ENCODE measurements around the gene ACTN3.
A peak's percentile ranks its signal among the peaks of the same experiment; 100 is the strongest.
"Not testable (repeated sequence)": the region's sequence is repeated elsewhere in the genome, so short reads cannot be mapped to it uniquely, and the experiment has no call there.

The ACTN3 gene

DNA sequence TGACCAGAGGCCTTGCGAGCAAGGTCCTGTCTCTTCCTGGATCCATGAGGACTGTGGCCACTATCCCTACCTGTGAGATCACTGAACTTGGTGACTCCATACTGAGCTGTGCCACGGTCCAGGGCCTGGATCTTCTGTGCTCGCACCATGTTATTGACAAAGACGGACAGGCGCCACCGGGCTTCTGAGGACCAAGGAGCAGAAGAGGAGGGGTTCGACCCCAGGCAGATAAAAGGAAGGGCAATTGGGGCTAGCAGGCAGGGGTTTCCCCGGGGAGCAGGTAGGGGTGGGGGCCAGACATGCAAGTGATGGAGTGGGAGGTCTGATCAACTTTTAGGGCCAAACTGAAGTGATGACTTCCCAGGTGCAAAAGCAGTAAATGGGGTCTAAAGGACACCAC lies 19.5 kb downstream of the ACTN3 start:
- DNase-seq (ENCODE audit: low read depth), result no peak

DNA sequence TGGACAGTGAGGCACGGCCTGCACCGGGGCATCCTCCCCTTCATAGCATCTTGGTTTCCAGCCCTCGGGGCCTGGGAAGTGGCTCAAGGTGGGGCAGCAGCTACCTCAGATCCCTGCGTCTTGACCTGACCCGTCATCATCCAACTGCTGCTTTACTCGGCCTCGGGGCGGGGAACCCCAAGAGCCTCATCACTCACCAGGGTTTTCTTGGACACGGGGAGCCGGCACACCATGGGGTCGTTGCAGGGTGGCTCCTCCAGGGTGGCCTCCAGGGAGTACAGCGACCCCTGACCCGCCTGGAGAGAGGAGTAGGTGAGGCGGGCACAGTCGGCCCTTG lies 21.1 kb downstream of the ACTN3 start:
- DNase-seq (ENCODE audit: low read depth), result no peak

DNA sequence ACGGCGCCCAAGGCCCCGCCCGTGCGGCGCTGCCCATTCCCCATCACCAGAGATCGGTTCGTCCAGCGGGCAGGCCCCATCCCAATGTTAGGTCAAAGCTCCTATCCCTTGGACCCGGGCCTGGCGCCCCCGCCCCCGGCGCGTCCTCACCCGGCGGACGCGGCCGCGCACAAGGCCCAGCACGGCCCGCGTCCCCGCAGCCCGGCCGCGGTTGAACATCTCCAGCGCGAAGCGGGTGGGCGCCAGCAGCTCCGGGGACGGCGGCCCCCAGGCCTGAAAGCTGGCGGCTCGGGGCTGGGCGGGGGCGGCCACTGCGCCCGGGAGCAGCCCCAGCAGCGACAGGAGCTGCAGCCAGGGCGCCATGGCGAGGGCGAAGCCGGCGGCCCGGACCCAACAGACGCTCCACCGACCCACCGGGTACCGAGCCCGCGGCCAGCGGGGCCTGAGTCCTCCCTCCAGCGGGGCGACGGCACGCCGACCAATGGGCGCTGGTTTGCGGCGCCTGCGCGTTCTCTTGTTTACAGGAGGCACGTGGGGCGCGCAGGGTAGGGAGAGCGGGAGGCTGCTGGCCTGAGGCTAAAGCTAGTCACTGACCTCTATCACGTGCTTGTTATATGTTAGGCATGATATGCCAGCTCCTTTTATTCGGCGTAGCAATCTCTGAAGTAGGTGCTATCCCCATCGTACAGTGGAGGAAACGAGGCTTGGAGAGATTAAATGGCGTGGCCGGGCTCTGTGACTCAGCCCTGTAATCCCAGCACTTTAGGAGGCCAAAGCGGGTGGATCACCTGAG lies 21.6 kb downstream of the ACTN3 start, which contains the start of gene CTSF:
Gene CTSF (minus strand): TSS at position 483 of the 793 bp plus-strand sequence. CDS start 120 bp downstream, at position 363.
- peak; percentile 58 for DNase-seq (ENCODE audit: low read depth)

DNA sequence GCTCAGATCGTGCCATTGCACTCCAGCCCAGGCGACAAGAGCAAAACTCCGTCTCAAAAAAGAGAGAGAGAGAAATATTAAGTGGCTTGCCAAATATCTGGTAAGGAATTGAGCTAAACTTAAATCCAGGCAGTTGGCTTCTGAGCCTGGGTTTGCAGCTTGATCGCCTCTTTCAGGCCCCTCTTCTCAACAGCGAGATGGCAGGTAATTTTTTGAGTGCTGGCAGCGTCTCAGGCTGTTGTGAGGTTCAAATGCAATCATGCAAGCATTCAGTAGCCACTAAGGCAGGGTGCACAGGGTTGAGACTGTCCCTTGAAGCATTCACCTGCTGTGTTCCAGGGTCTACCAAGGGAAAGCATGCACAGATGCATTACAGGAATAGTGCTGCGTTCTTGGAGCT lies 22.4 kb downstream of the ACTN3 start:
- no peak for DNase-seq (ENCODE audit: low read depth)

DNA sequence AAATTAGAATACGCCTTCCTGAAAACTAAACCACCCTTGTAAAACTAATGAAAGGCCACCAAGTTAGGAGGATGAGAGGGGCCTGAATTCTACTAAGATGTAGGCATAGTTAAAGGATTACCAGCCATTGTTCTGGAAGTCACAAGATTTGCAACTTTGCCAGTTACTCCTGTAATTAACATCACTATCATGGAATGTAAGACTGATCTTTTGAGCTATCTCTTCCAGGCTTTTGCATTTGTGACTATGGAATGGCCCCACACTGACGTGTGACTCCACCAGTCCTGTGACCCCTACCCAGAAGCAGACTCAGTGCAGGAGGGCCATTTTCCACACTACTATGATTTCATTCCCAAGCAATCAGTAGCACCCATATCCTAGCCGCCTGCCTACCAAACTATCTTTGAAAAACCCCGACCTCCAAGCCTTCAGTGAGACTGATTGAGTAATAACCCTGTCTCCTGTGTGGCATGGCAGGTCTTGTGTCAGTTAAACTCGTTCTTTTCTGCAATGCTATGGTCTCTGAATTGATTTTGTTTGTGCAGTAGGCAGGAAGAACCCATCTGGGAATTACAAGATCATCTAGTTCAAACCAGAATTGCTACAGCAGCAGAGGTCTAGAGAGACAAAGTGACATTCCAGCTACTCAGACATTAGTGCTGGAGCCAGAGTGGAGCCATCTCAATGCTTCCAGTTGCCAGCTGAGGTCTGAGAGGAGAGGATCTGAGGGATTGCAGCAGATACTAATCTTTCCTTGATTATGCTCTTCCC lies 23.6 kb downstream of the ACTN3 start:
- DNase-seq (ENCODE audit: low read depth), result no peak

DNA sequence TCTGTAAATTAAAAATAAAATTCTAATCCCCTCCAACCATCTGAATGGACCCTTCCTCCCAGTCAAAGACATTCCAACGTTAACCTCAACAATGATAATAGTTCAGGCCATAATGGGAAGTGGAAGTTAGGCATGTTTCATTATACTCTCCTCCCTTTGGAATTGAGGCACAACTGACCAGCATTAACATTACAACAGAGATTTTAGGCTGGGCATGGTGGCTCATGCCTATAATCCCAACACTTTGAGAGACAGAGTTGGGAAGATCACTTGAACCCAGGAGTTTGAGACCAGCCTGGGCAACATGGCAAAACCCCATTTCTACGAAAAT lies 24.1 kb downstream of the ACTN3 start:
- DNase-seq (ENCODE audit: low read depth), result no peak

DNA sequence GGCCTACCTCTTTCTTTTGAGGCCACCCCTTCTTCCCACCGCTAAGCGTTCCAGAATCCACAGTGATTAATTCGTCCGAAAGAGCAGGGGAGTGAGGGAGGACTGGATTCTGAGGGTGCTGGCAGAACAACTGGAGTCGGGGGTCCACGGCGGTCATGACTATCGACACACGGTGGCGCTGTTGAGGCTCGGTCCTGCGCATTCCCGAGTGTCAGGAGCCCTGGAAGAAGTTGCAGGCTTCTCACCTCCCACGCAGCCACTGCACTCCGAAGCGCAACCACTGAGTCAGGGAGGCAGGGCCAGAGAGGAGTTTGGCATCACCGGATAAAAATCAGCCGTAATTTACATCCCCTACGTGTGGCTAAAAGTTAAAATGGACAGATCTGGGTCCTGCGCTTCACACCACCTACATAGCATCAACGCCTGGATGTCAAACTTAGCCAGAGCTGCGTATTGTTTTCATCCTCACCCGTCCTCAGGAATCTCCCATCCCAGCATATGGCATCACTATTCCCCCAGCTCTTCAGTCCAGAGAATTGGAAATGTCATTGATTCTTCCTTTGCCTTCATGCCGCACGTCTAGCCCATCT lies 32.4 kb downstream of the ACTN3 start:
- peak; percentile 70 for DNase-seq (ENCODE audit: low read depth)

DNA sequence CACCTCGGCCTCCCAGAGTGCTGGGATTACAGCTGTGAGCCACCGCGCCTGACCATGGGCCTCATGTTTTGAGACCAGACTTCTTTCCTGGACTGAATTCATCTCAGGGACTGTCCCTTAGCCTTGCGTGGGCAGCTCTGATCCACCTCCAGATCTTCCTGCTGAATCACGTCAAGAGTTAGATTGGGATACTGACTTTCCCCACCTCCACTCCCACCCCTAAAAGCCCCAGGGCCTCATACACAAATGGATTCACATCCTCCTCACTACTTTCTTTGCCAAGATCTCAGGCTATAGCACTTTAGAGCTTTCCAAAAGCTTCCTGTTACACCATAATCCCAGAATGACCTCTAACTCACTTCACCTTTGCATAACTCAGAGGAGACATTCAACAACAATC lies 34.1 kb downstream of the ACTN3 start:
- no peak for DNase-seq (ENCODE audit: low read depth)

DNA sequence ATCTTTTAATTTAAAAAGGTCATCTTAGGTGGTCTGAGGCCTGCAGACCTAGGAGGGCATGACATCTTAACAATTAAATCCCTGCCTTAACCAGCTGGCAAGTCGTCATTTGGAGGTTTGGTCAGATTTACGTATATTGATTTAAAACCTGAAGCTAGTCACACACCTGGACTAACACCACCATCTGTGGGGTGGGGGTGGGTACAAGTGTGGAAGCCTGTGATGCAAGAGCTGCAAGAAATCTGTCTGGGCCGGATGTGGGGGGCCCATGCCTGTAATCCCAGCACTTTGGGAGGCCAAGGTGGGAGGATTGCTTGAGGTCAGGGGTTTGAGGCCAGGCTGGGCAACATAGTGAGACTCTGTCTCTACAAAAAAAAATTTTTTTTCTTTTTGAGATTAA lies 34.6 kb downstream of the ACTN3 start:
- DNase-seq (ENCODE audit: low read depth), result no peak

DNA sequence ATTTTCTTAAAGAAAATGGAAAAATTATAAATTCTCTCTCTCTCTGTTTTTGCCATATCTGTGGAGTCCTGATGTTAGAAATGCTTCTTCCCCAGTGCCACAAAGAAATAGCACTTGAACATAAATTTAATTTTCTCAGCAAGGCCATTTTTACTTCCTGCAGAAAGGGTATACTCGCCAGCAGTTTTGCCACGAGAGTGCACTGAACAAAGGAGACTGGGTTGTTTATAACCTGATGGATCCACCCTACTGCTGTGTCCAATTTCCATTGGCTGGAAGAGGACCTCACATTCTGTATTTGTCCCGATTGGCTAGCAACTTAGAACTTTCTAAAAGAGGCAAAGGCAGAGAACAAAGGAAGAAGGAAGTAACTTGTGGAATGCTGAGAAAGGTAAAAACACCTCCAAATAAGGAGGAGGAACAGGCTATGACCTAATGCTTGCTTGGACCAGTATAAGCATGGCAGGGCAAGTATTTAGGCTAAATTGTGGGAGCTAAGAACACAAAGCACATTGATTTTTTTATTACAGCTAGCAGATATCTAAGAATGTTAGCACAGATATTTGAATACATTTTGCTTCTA lies 36.0 kb downstream of the ACTN3 start:
- not testable (repeated sequence) for DNase-seq (ENCODE audit: low read depth)

DNA sequence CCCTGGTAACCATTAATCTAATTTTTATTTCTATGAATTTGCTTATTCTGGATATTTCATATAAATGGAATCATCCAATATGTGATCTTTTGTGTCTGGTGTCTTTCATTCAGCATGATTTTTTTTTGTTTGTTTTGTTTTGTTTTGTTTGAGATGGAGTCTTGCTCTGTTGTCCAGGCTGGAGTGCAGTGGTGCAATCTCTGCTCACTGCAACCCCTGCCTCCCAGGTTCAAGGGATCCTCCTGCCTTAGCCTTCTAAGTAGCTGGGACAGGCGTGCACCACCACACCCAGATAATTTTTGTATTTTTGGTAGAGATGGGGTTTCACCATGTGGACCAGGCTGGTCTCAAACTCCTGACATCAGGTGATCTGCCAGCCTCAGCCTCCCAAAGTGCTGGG lies 38.7 kb downstream of the ACTN3 start:
- DNase-seq (ENCODE audit: low read depth), result not testable (repeated sequence)

DNA sequence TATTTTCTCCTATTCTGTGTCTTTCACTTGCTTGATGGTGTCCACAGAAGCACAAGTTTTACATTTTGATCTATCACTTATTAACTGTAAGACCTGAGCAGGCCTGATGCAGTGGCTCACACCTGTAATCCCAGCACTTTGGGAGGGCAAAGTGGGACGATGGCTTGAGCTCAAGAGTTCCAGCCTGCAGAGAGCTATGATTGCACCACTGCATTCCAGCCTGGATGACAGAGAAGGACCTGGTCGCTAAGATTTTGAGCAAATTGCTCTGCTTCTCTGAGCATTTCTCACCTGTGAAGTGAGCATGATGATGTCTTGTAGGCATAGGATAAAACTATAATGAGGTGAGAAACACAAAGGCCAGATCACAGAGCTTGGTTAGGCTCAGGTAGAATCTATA lies 39.4 kb downstream of the ACTN3 start:
- no peak for DNase-seq (ENCODE audit: low read depth)

DNA sequence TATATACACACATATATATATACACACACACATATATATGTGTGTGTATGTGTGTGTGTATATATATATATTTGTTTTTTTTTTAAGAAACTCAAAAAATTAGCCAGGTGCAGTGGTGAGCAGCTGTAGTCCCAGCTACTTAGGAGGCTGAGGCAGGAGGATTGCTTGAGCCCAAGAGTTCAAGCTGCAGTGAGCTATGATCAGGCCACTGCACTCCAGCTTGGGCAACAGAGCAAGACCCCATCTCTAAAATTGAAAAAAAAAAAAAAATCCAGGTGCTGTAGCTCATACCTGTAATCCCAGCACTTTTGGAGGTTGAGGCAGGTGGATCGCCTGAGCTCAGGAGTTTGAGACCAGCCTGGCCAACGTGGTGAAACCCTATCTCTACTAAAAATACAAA lies 42.6 kb downstream of the ACTN3 start:
- DNase-seq (ENCODE audit: low read depth), result not testable (repeated sequence)

DNA sequence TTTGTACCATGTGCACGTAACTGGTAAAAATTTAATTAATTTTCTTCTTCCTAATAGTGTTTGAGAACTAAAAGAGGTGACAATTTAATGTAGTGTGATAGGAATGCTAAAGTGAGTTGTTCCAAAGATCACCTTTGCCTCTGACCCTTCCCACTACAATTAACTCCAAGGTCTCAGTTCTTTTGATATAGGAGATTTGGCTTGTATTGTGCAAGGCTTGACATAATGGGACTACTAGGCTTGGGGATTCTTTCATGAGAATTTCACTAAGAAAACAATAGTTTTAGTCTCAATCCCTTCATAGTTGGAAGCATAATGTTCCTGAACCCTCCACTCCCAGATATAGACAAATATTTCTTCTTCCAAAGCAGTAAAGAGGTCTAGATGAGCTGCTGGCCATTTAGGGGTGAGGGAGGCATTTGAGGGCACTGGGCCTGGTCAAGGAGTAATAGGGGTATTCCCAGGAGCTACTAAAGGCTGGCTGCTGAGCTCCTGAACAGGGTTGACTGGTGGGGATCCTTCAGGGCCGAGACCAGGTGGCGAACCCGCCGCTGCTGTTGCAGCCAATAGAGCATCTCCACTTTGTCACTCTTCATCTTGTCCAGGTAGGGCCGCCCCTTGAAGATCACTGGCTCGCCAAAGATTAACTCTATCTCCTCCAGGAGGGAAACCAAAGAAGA lies 43.4 kb downstream of the ACTN3 start:
- no peak for DNase-seq (ENCODE audit: low read depth)

DNA sequence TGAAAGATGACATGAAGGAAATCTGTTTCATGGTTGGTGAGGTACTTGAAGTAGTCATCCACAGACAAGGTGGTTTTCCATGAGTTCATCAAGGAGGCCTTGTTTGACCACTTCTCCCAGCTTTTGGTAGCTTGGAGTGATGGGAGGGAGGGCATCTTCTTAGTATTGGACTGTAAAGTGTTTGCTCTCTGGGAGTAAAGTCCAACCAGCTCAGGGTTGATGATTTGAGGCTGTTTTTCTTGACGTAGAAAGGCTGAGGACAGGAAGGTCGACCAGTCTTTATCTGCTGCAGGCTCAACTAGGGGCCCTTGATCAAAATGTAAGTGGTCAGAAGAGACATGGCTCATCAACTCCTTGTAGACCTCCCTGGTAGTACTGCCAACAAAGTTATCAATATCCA lies 44.5 kb downstream of the ACTN3 start:
- DNase-seq (ENCODE audit: low read depth), result no peak

DNA sequence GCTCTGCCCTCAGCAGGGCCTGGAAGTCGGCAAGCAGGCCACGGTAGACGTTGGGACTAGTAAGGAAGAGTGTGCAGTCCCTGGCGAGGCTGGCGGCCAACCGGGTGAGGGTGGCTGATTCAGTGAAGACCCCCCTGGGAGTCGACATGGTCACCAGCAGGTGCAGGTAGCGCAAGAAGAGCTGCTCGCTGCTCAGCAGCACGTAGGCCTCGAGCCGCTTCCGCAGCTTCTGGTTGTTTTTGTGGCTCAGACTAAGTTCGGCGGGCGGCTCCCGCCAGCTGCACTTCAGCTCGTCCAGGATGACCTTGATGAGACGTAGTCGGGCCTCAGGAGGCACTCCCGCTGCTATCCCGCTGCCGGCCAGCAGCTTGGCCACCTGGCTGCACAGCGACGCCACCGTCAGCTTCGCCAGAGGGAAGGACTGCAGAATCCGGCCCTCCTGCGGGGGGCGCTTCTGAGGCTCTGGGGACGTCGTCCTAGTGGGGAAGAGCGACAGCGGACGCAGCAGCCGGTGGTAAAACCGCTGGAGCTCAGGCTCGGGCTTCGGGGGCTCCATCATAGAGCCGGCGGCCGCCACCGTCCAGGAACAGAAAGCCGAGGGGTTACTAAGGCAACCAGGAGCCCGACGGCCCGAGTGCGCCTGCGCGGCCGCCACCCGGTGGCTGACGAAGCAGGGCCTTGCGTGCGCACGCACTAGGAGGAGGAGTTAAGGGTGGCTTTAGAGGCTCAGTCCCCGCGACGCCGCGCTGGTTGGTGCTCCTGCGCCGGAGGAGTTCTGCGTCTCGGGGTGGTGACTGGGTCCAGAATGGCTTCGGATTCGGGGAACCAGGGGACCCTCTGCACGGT lies 46.0 kb downstream of the ACTN3 start, which contains the start of the genes CCDC87 and CCS:
Gene CCDC87 (minus strand): TSS at position 607 of the 846 bp plus-strand sequence. CDS start 48 bp downstream, at position 559.
Gene CCS (plus strand): TSS at position 729 of the 846 bp plus-strand sequence. CDS start 77 bp downstream, at position 806.
- peak; percentile 99 for DNase-seq (ENCODE audit: low read depth)

DNA sequence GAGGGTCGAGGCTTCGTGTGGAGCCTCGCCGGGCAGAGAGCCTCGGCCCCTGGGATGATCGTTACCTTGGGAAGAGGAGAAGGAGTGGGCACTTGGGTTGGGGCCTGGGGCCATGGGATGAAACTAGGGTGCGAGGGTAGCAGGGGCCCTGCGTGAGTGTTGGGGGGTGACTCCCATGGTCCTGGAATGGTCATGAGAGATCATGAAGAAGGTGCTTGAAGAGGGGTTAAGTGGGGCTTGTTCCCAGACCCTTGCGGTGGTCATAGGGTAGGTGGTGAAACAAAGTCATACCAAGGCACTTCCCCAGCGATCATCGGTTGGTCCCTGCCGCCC lies 46.6 kb downstream of the ACTN3 start:
- no peak for DNase-seq (ENCODE audit: low read depth)

DNA sequence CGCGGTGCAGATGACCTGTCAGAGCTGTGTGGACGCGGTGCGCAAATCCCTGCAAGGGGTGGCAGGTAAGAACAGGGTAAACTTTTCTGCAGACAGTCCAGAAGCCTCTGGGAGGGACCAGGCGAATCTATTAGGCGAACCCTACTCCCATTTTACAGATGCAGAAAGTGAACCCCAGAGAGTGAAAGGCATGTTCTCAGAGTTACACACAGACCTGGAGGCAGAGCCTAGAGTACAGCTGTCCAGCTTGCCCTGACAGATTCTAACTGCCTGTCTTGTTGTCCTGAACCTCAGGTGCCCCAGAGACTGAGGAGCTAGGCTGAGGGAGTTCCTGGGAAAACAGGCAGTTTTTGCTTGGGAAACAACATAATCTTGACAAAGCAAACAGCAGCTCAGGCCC lies 46.9 kb downstream of the ACTN3 start:
- DNase-seq (ENCODE audit: low read depth), result no peak

DNA sequence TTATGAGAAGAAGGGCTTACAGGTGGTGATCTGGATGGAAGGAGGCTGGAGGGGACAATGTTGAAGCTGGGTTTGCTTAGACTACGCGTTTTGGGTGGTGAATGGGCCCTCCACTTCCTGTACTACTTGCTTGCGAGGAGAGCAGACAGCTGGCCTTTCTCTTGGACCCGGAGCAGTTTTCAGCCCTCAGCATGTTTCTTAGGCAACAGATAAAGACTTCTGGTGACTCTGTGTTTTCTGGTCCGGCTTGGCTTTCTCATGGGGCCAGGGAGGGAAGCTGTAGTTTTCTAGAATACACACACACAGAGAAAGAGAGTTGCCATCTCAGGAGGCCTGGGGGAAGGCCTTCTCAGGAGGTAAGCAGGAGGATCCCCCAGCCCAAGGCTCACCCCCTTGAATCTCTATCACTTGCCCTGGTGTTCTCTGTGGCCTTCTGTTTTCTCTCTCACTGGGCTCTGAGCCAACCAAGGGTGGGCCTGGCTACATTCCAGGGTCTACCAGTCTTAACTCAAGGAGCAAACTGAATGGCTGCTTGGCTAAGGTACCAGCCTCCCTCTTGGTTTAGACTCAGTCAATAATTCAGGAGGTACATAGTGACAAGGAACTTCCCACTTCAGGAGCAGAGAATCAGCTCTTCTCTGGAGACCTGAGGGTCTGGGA lies 48.7 kb downstream of the ACTN3 start:
- no peak for DNase-seq (ENCODE audit: low read depth)

DNA sequence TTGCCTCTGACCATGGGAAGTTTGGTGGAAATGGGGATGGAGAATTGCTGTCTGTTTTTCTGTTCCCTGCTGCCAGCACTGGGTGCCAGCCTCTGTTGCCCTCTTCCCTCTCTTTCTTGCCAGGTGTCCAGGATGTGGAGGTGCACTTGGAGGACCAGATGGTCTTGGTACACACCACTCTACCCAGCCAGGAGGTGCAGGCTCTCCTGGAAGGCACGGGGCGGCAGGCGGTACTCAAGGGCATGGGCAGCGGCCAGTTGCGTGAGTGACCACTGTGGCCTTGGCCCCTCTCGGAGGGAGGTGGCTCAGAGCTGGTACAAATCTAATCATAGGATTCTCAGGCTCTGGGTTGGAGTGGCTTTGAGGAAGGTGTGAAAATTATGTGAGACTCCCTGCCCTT lies 52.3 kb downstream of the ACTN3 start:
- DNase-seq (ENCODE audit: low read depth), result no peak

DNA sequence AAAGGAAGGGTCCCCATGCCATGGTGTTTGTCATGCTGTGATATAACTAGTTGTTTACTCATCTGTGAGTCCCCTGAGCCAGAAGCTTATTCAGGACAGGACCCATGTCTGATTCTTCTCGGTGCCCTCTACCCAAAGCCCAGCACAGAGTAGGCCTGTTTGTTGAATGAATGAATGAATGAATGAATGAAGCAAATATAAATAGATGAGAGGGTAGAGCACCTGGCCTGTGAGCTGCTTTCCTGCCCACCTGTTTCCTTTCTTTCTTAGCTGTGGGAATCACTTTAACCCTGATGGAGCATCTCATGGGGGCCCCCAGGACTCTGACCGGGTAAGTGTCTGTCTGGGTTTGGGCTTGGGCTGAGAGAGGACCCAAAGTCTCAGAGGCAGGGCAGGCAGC lies 53.5 kb downstream of the ACTN3 start:
- no peak for DNase-seq (ENCODE audit: low read depth)

Measured in activated gamma-delta T cell treated with anti-CD3 and anti-CD28 coated beads, Interleukin-2, amount 50 U/mL, for 16 hours (primary cell).